ENCODE data around the gene CCDC180.

GRCh38 chr9:97283768-97284167, 23.7 kb upstream of the CCDC180 start:
- TF ChIP-seq RAD21 (conservative IDR thresholded peaks at IDR 0.05 in 1 of 2, IDR thresholded peaks at IDR 0.05 in 1 of 2) = no peak
- TF ChIP-seq MYC (IDR thresholded peaks at IDR 0.05; ENCODE audit: borderline replicate concordance, low read length) = no peak
- TF ChIP-seq CTCF (IDR thresholded peaks at IDR 0.05) = no peak
- no peak for TF ChIP-seq CEBPB (IDR thresholded peaks at IDR 0.05)

Measured in A549 (cell line).